ENCODE results near the gene EPHB2.

DNA sequence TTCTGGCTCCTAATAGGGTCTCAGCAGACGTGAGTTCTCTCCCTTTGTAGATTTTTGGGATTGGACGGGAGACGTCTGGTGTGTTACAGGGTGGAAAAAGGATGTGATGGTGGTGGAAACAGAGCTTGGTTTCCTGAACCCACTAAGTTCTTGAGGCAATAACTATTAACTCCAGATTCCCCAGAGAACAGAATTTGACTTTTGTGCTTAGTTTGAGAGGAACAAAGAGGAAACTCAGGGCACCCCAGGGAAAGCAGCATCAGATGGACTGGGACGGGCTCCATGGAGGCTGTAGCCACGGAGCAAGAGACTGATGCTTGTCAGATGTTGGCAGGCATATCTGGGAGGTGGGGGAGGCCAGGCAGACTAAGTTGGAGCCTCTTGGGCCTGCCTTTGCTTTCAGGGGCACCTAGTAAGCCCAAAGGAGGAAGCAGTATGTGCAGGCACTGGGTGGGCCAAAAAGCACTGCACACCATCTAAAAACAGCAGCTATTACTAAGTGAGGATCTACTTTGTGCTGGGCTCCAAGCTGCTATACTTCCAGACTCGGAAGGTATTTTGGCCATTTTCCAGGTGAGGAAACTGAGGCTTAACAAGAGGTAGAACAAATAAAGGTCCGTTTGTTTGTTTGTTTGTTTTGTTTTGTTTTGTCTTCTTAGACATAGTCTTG, 66.9 kb downstream of the EPHB2 start:
- TF ChIP-seq, protein P1, sequence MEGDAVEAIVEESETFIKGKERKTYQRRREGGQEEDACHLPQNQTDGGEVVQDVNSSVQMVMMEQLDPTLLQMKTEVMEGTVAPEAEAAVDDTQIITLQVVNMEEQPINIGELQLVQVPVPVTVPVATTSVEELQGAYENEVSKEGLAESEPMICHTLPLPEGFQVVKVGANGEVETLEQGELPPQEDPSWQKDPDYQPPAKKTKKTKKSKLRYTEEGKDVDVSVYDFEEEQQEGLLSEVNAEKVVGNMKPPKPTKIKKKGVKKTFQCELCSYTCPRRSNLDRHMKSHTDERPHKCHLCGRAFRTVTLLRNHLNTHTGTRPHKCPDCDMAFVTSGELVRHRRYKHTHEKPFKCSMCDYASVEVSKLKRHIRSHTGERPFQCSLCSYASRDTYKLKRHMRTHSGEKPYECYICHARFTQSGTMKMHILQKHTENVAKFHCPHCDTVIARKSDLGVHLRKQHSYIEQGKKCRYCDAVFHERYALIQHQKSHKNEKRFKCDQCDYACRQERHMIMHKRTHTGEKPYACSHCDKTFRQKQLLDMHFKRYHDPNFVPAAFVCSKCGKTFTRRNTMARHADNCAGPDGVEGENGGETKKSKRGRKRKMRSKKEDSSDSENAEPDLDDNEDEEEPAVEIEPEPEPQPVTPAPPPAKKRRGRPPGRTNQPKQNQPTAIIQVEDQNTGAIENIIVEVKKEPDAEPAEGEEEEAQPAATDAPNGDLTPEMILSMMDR (IDR thresholded peaks at IDR 0.05): no peak
- TF ChIP-seq POLR2A (IDR thresholded peaks at IDR 0.05): no peak
